Esophagus muscularis mucosa (tissue), 4 donors: ENCODE data around the gene RPL12. TPM values are rescaled to one million over a fixed set of nuclear protein-coding genes. Genes with fewer than 3 reads are reported as not detected.

ENCODE experiments used
- DNase-seq: peaks from one replicate; pipeline ENCODE4 v3.0.0-alpha.2; 2017; ENCODE audit errors: extremely low spot score
- H3K27ac ChIP-seq, 4 donors: fragments of 200-600 bp; sonication (generic); replicated peaks in 1 of 4; 1 replicate in 3 of 4; 2 replicates in 1 of 4; pipeline ENCODE4 v1.5.1; 2016 to 2019; ENCODE audit warnings: mild to moderate bottlenecking in 1 of 4
- H3K27me3 ChIP-seq, 4 donors: fragments of 200-600 bp; sonication (generic); one replicate each; pipeline versions ENCODE4 v1.5.1 to v1.6.0; 2016 to 2019
- H3K36me3 ChIP-seq, 4 donors: fragments of 200-600 bp; sonication (generic); one replicate each; pipeline ENCODE4 v1.5.1; 2016 to 2019
- H3K4me1 ChIP-seq, 4 donors: fragments of 200-600 bp; sonication (generic); one replicate each; pipeline ENCODE4 v1.5.1; 2016 to 2019
- H3K4me3 ChIP-seq, 4 donors: fragments of 200-600 bp; sonication (generic); 1 replicate in 2 of 4; 2 replicates in 2 of 4; pipeline ENCODE4 v1.5.1; 2016 to 2019; ENCODE audit warnings: mild to moderate bottlenecking in 4 of 4, moderate library complexity in 1 of 4
- H3K9me3 ChIP-seq, 4 donors: fragments of 200-600 bp; sonication (generic); 1 replicate in 3 of 4; 2 replicates in 1 of 4; pipeline ENCODE4 v1.5.1; 2016 to 2019
- EP300 ChIP-seq: sonication (generic); formaldehyde crosslinking; IDR thresholded peaks from one replicate; pipeline ENCODE4 v1.6.1; 2017; ENCODE audit warnings: antibody characterized with exemption
- POLR2A ChIP-seq: fragments of 450-650 bp; IDR thresholded peaks from one replicate; pipeline ENCODE4 v1.6.1; 2017; ENCODE audit warnings: antibody characterized with exemption, moderate library complexity, mild to moderate bottlenecking, low read depth
- POLR2AphosphoS5 ChIP-seq, 2 donors: sonication (generic); formaldehyde crosslinking; IDR thresholded peaks; one replicate each; pipeline ENCODE4 v1.6.1; 2017; ENCODE audit warnings: antibody characterized with exemption in 2 of 2
- WGBS: methylation state at CpG from one replicate; pipeline ENCODE4 v1.1.5; 2018; 5-methylcytosine and 5-hydroxymethylcytosine counted together
- intact Hi-C: fragments of 100-400 bp; cut with DNase I; formaldehyde crosslinking; loops from one replicate; pipeline ENCODE4 v1.15.1; 2023
- total RNA-seq, 4 donors: library from RNA; depleted of rRNA; stranded (reverse); fragments of >200 nt; gene quantifications; one replicate each; pipeline versions ENCODE4 v1.1.0 to v1.2.1, GENCODE V29; 2016
- TF ChIP-seq, protein P1 (sequence below), 3 experiments: fragments of 200-600 bp in 2 of 3; fragments of 450-650 bp in 1 of 3; sonication (generic) in 2 of 3; IDR thresholded peaks; one replicate each; pipeline ENCODE4 v1.5.1; 2017 to 2019; ENCODE audit warnings: antibody characterized with exemption in 3 of 3, mild to moderate bottlenecking in 2 of 3, moderate library complexity in 1 of 3

The RPL12 gene
- total RNA-seq, 4 donors from 2014 or later = 880 to 2,334 (median 1,732) TPM

GRCh38 chr9:127488946-127489345 lies 37.7 kb upstream of the RPL12 start:
- Histone ChIP-seq H3K4me3 (no peak overlapping the region), H3K4me1 (no peaks in the 10 kb centered on the region), H3K36me3 (peaks cover 17 to 99% (median 98%) of the 10 kb centered on the region in 4 donors), H3K9me3 (no peaks in the 10 kb centered on the region), H3K27ac (no peak overlapping the region), H3K27me3 (no peaks in the 10 kb centered on the region)
- WGBS = 93% methylated on average over 7 of the region's 8 CpGs
- no peak for TF ChIP-seq POLR2AphosphoS5 (IDR thresholded peaks at IDR 0.05)
- TF ChIP-seq, protein P1, sequence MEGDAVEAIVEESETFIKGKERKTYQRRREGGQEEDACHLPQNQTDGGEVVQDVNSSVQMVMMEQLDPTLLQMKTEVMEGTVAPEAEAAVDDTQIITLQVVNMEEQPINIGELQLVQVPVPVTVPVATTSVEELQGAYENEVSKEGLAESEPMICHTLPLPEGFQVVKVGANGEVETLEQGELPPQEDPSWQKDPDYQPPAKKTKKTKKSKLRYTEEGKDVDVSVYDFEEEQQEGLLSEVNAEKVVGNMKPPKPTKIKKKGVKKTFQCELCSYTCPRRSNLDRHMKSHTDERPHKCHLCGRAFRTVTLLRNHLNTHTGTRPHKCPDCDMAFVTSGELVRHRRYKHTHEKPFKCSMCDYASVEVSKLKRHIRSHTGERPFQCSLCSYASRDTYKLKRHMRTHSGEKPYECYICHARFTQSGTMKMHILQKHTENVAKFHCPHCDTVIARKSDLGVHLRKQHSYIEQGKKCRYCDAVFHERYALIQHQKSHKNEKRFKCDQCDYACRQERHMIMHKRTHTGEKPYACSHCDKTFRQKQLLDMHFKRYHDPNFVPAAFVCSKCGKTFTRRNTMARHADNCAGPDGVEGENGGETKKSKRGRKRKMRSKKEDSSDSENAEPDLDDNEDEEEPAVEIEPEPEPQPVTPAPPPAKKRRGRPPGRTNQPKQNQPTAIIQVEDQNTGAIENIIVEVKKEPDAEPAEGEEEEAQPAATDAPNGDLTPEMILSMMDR (IDR thresholded peaks at IDR 0.05) = no peak
- TF ChIP-seq POLR2A = no peak
- TF ChIP-seq EP300 = no peak
- intact Hi-C loops = no loop called here
- DNase-seq = no peak

- intact Hi-C loops = no loop called here
- Histone ChIP-seq H3K9me3 (no peaks in the 10 kb centered on the region), H3K27me3 (no peaks in the 10 kb centered on the region), H3K4me3 (no peak overlapping the region), H3K36me3 (peaks cover 24 to 99% (median 93%) of the 10 kb centered on the region in 4 donors), H3K27ac (no peak overlapping the region), H3K4me1 (no peaks in the 10 kb centered on the region)
- no peak for DNase-seq
- 88% methylated on average over 10 of the region's 11 CpGs for WGBS
- TF ChIP-seq, protein P1 (IDR thresholded peaks at IDR 0.05) = no peak
- TF ChIP-seq POLR2A (no peak), EP300 (no peak), POLR2AphosphoS5 (IDR thresholded peaks at IDR 0.05) (no peak)
These were observed 34.8 kb upstream of the RPL12 start for GRCh38 chr9:127485995-127486394.

DNA sequence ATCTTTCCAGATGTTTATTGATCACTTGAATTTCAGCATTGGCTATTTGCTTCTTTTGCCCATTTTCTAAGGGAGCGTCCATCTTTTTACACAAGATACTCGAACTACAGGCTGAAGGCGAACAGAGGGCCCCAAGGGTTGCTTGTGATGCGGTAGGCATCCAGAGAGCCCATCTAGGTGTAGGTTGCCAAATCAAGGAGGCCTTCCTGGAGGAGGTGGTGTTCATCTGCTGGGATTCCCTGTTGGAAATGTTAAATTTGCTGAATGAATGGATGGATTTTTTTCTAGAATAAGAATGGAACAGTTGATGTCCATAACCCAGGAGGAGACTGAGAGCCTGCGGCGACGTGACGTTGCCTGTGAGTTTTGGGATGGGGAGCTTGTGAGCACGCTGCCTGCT lies 31.5 kb upstream of the RPL12 start:
- DNase-seq = no peak
- peaks cover 51 to 97% (median 91%) of the 10 kb centered on the region in 4 donors for H3K36me3 ChIP-seq
- H3K9me3 ChIP-seq = no peaks in the 10 kb centered on the region
- H3K27ac ChIP-seq = no peak overlapping the region
- no peak for TF ChIP-seq POLR2A
- no peak for TF ChIP-seq POLR2AphosphoS5 (IDR thresholded peaks at IDR 0.05)
- TF ChIP-seq, protein P1 (IDR thresholded peaks at IDR 0.05) = no peak
- no peaks in the 10 kb centered on the region for H3K27me3 ChIP-seq
- no peak overlapping the region for H3K4me3 ChIP-seq
- over 99% methylated on average over 9 of the region's 9 CpGs for WGBS
- H3K4me1 ChIP-seq = no peaks in the 10 kb centered on the region
- intact Hi-C loops = no loop called here

DNA sequence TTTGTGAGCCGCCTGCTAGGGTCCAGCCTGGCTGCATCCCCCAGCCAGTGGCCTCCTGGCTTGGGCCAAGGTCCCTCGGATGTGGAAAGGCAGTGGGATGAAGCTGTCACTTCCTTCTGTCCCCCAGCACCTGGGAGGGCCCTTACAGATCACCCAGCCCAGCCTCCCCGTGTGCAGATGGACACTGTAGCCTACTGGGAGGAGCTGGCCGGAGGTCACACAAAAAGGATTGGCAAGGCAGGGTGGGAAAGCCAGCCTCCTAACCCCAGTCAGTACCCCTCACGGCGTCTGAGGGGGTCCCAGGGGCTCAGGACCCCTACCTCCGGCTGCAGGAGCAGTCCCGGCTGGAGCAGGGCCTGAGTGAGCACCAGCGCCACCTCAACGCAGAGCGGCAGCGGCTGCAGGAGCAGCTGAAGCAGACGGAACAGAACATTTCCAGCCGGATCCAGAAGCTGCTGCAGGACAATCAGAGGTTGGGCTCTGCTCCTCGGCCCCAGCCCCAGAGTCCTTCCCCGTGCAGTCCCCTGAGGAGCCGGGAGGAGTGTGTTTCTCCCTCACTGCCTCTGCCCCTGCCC lies 28.4 kb upstream of the RPL12 start:
- DNase-seq = no peak
- H3K4me3 ChIP-seq = no peak overlapping the region
- no peaks in the 10 kb centered on the region for H3K9me3 ChIP-seq
- H3K27me3 ChIP-seq = no peaks in the 10 kb centered on the region
- intact Hi-C loops = no loop called here
- TF ChIP-seq, protein P1 (IDR thresholded peaks at IDR 0.05) = no peak
- no peak for TF ChIP-seq POLR2A
- no peak for TF ChIP-seq EP300
- no peak for TF ChIP-seq POLR2AphosphoS5 (IDR thresholded peaks at IDR 0.05)
- no peaks in the 10 kb centered on the region for H3K4me1 ChIP-seq
- H3K27ac ChIP-seq = no peak overlapping the region
- WGBS = 90% methylated on average over 2 of the region's 17 CpGs
- peaks cover 34 to 98% (median 88%) of the 10 kb centered on the region in 4 donors for H3K36me3 ChIP-seq

DNA sequence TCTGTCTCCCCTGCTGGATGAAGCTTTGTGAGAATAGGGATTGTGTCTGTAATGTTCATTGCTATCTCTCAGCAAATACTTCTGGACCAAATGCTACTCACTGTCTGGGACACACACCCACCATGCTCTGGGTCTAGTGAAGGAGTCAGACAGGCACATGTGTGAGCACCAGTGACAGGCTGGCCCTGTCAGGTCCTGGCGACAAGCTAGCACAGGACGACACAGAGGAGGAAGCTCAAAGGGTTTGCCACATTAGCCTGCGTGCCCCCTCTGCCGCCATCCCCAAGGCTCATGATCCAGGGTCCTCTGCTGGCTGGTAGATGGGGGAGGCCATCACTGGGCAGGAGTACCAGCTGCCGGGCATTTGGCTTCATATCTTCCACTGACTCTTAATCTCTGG lies 23.4 kb upstream of the RPL12 start:
- H3K4me3 ChIP-seq = no peak overlapping the region
- peaks cover 26 to 88% (median 72%) of the 10 kb centered on the region in 4 donors for H3K36me3 ChIP-seq
- H3K27ac ChIP-seq = no peak overlapping the region
- H3K9me3 ChIP-seq = no peaks in the 10 kb centered on the region
- H3K4me1 ChIP-seq = no peaks in the 10 kb centered on the region
- intact Hi-C loops = no loop called here
- WGBS = 83% methylated on average over 3 of the region's 5 CpGs
- TF ChIP-seq POLR2A (no peak), POLR2AphosphoS5 (IDR thresholded peaks at IDR 0.05) (no peak), EP300 (no peak)
- TF ChIP-seq, protein P1 (IDR thresholded peaks at IDR 0.05) = no peak
- no peak for DNase-seq
- H3K27me3 ChIP-seq = no peaks in the 10 kb centered on the region
